GM23338 (cell line): Measurements from ENCODE around the gene MICAL2. TPM values are rescaled to one million over a fixed set of nuclear protein-coding genes. Genes with fewer than 3 reads are reported as not detected.

Experiments used
- ATAC-seq: fragments of 200-7000 bp; cut with Tn5 transposase; 3 replicates; pipeline ENCODE4 v1.9.1; 2020
- DNase-seq: peaks from one replicate; pipeline ENCODE4 v3.0.0-alpha.2; 2015; ENCODE audit warnings: low spot score
- H2AFZ ChIP-seq: fragments of 200-600 bp; sonication (generic); 2 replicates; pipeline ENCODE4 v1.8.0; 2016; ENCODE audit warnings: antibody characterized with exemption, mild to moderate bottlenecking, moderate library complexity
- H3F3A ChIP-seq: fragments of 200-600 bp; sonication (generic); replicated peaks from 2 replicates; pipeline ENCODE4 v1.8.0; 2017; ENCODE audit warnings: antibody characterized with exemption, mixed run types, low read depth
- H3K27ac ChIP-seq: fragments of 200-600 bp; sonication (generic); 2 replicates; pipeline ENCODE4 v1.6.1; 2016; ENCODE audit warnings: low read depth
- H3K27me3 ChIP-seq: fragments of 200-600 bp; sonication (generic); 2 replicates; pipeline ENCODE4 v1.8.0; 2016; ENCODE audit warnings: mild to moderate bottlenecking, mixed run types, moderate library complexity; ENCODE audit not compliant: insufficient read depth
- H3K36me3 ChIP-seq: fragments of 200-600 bp; sonication (generic); 2 replicates; pipeline ENCODE4 v1.8.0; 2016; ENCODE audit warnings: mild to moderate bottlenecking; ENCODE audit not compliant: insufficient read depth
- H3K4me1 ChIP-seq: fragments of 200-600 bp; sonication (generic); 2 replicates; pipeline ENCODE4 v1.8.0; 2016; ENCODE audit warnings: mild to moderate bottlenecking, moderate library complexity; ENCODE audit not compliant: insufficient read depth
- H3K4me2 ChIP-seq: fragments of 200-600 bp; sonication (generic); 2 replicates; pipeline ENCODE4 v1.7.1; 2017; ENCODE audit warnings: mixed run types
- H3K4me3 ChIP-seq: fragments of 200-600 bp; sonication (generic); 2 replicates; pipeline ENCODE4 v1.6.1; 2016; ENCODE audit warnings: mixed run types
- H3K79me2 ChIP-seq: fragments of 200-600 bp; sonication (generic); replicated peaks from 2 replicates; pipeline ENCODE4 v1.8.0; 2017; ENCODE audit warnings: mild to moderate bottlenecking; ENCODE audit not compliant: insufficient read depth
- H3K9me2 ChIP-seq: fragments of 200-600 bp; sonication (generic); 2 replicates; pipeline ENCODE4 v1.8.0; 2017; ENCODE audit not compliant: insufficient read depth
- H4K20me1 ChIP-seq: fragments of 200-600 bp; sonication (generic); replicated peaks from 2 replicates; pipeline ENCODE4 v1.8.0; 2017; ENCODE audit warnings: mild to moderate bottlenecking; ENCODE audit not compliant: insufficient read depth
- H3K27ac Mint-ChIP-seq: 2 replicates; pipeline ENCODE4 v1.8.0; 2020; ENCODE audit warnings: inconsistent platforms, mild to moderate bottlenecking, moderate library complexity, mixed read lengths
- H3K27me3 Mint-ChIP-seq: 3 replicates; pipeline ENCODE4 v1.8.0; 2022; ENCODE audit warnings: low read depth, mild to moderate bottlenecking, moderate library complexity, mixed read lengths, inconsistent platforms; ENCODE audit not compliant: insufficient read depth, poor library complexity
- H3K36me3 Mint-ChIP-seq: 3 replicates; pipeline ENCODE4 v1.8.0; 2021; ENCODE audit warnings: low read depth, mild to moderate bottlenecking, inconsistent platforms, moderate library complexity, mixed read lengths
- H3K4me1 Mint-ChIP-seq: 3 replicates; pipeline ENCODE4 v1.8.0; 2020; ENCODE audit warnings: mild to moderate bottlenecking, inconsistent platforms, mixed read lengths
- H3K4me3 Mint-ChIP-seq: 3 replicates; pipeline ENCODE4 v1.8.0; 2021; ENCODE audit warnings: moderate library complexity, mild to moderate bottlenecking, inconsistent platforms, mixed read lengths
- H3K9me3 Mint-ChIP-seq: 3 replicates; pipeline ENCODE4 v1.8.0; 2020; ENCODE audit warnings: moderate library complexity, mild to moderate bottlenecking, inconsistent platforms, mixed read lengths
- CREB1 ChIP-seq: fragments of 250-450 bp; sonication (Bioruptor Pico); IDR thresholded peaks from 2 replicates; pipeline ENCODE4 v1.5.0; 2020; ENCODE audit warnings: low read depth, mild to moderate bottlenecking, moderate library complexity
- CTCF ChIP-seq, 2 experiments: fragments of 200-600 bp in 1 of 2; sonication (generic) in 1 of 2; conservative IDR thresholded peaks; 2 replicates each; pipeline versions ENCODE4 v1.5.1 to v1.6.1; 2016 to 2017; ENCODE audit warnings: antibody characterized with exemption in 2 of 2, low read depth in 2 of 2, mild to moderate bottlenecking in 2 of 2, moderate library complexity in 1 of 2
- ETS1 ChIP-seq: IDR thresholded peaks from 2 replicates; pipeline ENCODE4 v1.6.1; 2016; ENCODE audit warnings: antibody characterized with exemption
- EZH2 ChIP-seq: fragments of 200-600 bp; sonication (generic); IDR thresholded peaks from one replicate; pipeline ENCODE4 v1.8.0; 2017; ENCODE audit warnings: antibody characterized with exemption, mild to moderate bottlenecking, low read depth; ENCODE audit not compliant: unreplicated experiment
- EZH2phosphoT487 ChIP-seq: fragments of 200-600 bp; sonication (generic); IDR thresholded peaks from one replicate; pipeline ENCODE4 v1.8.1; 2018; ENCODE audit warnings: antibody characterized with exemption; ENCODE audit not compliant: unreplicated experiment
- JUNB ChIP-seq: IDR thresholded peaks from one replicate; pipeline ENCODE4 v1.6.1; 2016; ENCODE audit warnings: antibody characterized with exemption; ENCODE audit not compliant: unreplicated experiment
- NANOG ChIP-seq: IDR thresholded peaks from 2 replicates; pipeline ENCODE4 v1.6.1; 2016; ENCODE audit warnings: antibody characterized with exemption, borderline replicate concordance
- POLR2AphosphoS5 ChIP-seq: IDR thresholded peaks from 2 replicates; pipeline ENCODE4 v1.6.1; 2016; ENCODE audit warnings: antibody characterized with exemption, low read depth
- REST ChIP-seq: IDR thresholded peaks from one replicate; pipeline ENCODE4 v1.6.1; 2018; ENCODE audit warnings: antibody characterized with exemption; ENCODE audit not compliant: unreplicated experiment
- STAT1 ChIP-seq: IDR thresholded peaks from one replicate; pipeline ENCODE4 v1.6.1; 2016; ENCODE audit warnings: antibody characterized with exemption; ENCODE audit not compliant: unreplicated experiment
- ZNF114 ChIP-seq: fragments of 250-450 bp; sonication (Bioruptor Pico); IDR thresholded peaks from 2 replicates; pipeline ENCODE4 v1.5.0; 2020; ENCODE audit warnings: mild to moderate bottlenecking, moderate library complexity
- ZNF331 ChIP-seq: fragments of 250-450 bp; sonication (Bioruptor Pico); IDR thresholded peaks from 2 replicates; pipeline ENCODE4 v1.5.0; 2020; ENCODE audit warnings: low read depth, mild to moderate bottlenecking, moderate library complexity
- ZNF462 ChIP-seq: fragments of 250-450 bp; sonication (Bioruptor Pico); IDR thresholded peaks from 2 replicates; pipeline ENCODE4 v1.5.0; 2020; ENCODE audit warnings: mild to moderate bottlenecking, moderate library complexity
- polyA plus RNA-seq: library from polyadenylated mRNA; unstranded; fragments of >200 nt; fragmentation: Nextera tagmentation; extraction: Ambion mirVana; gene quantifications from 2 replicates; pipeline ENCODE4 v1.2.1, GENCODE V29; 2016
- total RNA-seq: library from RNA; depleted of rRNA; stranded (reverse); fragments of >200 nt; shearing (Covaris generic); gene quantifications from 2 replicates; pipeline ENCODE4 v1.2.3, GENCODE V29; 2014

MICAL2 gene
- total and polyA plus RNA-seq, 2 experiments from 2014 or later = 0.66 to 1.4 TPM

GRCh38 chr11:12121517-12121916, 11.1 kb downstream of the MICAL2 start:
- Histone ChIP-seq H3K27ac (no peak overlapping the region), H3K4me1 (no peaks in the 10 kb centered on the region), H3K36me3 (no peaks in the 10 kb centered on the region), H3F3A (no peaks in the 10 kb centered on the region), H4K20me1 (no peaks in the 10 kb centered on the region), H3K27me3 (no peaks in the 10 kb centered on the region), H3K4me2 (no peak overlapping the region), H3K79me2 (no peaks in the 10 kb centered on the region), H2AFZ (no peak overlapping the region), H3K9me2 (no peaks in the 10 kb centered on the region), H3K4me3 (no peak overlapping the region)
- Mint-ChIP-seq H3K4me3 (no peak overlapping the region), H3K27ac (no peak overlapping the region), H3K4me1 (peaks cover 14% of the 10 kb centered on the region), H3K27me3 (peaks cover 8% of the 10 kb centered on the region), H3K9me3 (no peaks in the 10 kb centered on the region), H3K36me3 (no peaks in the 10 kb centered on the region; the same call in 2 of the 3 replicates)
- ATAC-seq (no peak), DNase-seq (no peak)
- TF ChIP-seq CTCF (conservative IDR thresholded peaks at IDR 0.05; ENCODE audit: low read depth in 2 of 2) (no peak), EZH2phosphoT487 (no peak), CREB1 (CRISPR knock-in tag) (no peak), ZNF114 (CRISPR knock-in tag) (no peak), ETS1 (no peak), JUNB (no peak), ZNF331 (no peak), ZNF462 (no peak), STAT1 (no peak), POLR2AphosphoS5 (no peak), EZH2 (no peak), REST (no peak), NANOG (no peak)
